AG04450 (cell line): ENCODE measurements around the gene PINLYP. TPM values are rescaled to one million over a fixed set of nuclear protein-coding genes. Genes with fewer than 3 reads are reported as not detected.
A peak's percentile ranks its signal among the peaks of the same experiment; 100 is the strongest.

Experiments used
- CTCF ChIA-PET: fragments of 300-600, 350-600 bp; formaldehyde crosslinking; extraction: SDS; loops from one replicate; lab custom pipeline; 2022; ENCODE audit warnings: antibody characterized with exemption, inconsistent platforms; lab: Charles Lee
- POLR2A ChIA-PET: fragments of 350-600 bp; formaldehyde crosslinking; extraction: SDS; loops from one replicate; lab custom pipeline; 2021; ENCODE audit warnings: antibody characterized with exemption, inconsistent platforms; lab: Yijun Ruan, JAX
- DNase-seq: peaks from one replicate; pipeline ENCODE4 v3.0.0-alpha.2; 2011; ENCODE audit warnings: low read depth, low spot score
- H3K27ac ChIP-seq: one replicate; pipeline ENCODE4 v1.5.1; 2012; ENCODE audit warnings: low read depth, low read length, control low read depth
- H3K27me3 ChIP-seq: one replicate; pipeline ENCODE4 v1.6.0; 2012; ENCODE audit warnings: low read length; ENCODE audit not compliant: control insufficient read depth, insufficient read depth
- H3K4me3 ChIP-seq: 2 replicates; pipeline ENCODE4 v1.5.1; 2011; ENCODE audit warnings: mild to moderate bottlenecking, low read depth, low read length, control low read depth
- H3K9me3 ChIP-seq: 2 replicates; pipeline ENCODE4 v1.5.1; 2012; ENCODE audit warnings: low read length; ENCODE audit not compliant: control insufficient read depth, insufficient read depth
- polyA minus RNA-seq: library from RNA; depleted of rRNA, polyadenylated mRNA; stranded (reverse); fragments of >200 nt; gene quantifications from 2 replicates; pipeline ENCODE4 v1.2.3, GENCODE V29; 2011; rRNA and poly(A)+ RNA removed
- polyA plus RNA-seq: library from polyadenylated mRNA; depleted of rRNA; stranded (reverse); fragments of >200 nt; gene quantifications from 2 replicates; pipeline ENCODE4 v1.2.3, GENCODE V29; 2011; rRNA removed
- TF ChIP-seq, protein P1 (sequence below): IDR thresholded peaks from 2 replicates; pipeline ENCODE4 v1.5.1; 2011; ENCODE audit warnings: low read depth, low read length, control low read depth, inconsistent platforms

Gene PINLYP
- 1.8 and 2.7 TPM in 2 replicates for polyA plus RNA-seq
- 1.6 and 1.9 TPM in 2 replicates for polyA minus RNA-seq

DNA sequence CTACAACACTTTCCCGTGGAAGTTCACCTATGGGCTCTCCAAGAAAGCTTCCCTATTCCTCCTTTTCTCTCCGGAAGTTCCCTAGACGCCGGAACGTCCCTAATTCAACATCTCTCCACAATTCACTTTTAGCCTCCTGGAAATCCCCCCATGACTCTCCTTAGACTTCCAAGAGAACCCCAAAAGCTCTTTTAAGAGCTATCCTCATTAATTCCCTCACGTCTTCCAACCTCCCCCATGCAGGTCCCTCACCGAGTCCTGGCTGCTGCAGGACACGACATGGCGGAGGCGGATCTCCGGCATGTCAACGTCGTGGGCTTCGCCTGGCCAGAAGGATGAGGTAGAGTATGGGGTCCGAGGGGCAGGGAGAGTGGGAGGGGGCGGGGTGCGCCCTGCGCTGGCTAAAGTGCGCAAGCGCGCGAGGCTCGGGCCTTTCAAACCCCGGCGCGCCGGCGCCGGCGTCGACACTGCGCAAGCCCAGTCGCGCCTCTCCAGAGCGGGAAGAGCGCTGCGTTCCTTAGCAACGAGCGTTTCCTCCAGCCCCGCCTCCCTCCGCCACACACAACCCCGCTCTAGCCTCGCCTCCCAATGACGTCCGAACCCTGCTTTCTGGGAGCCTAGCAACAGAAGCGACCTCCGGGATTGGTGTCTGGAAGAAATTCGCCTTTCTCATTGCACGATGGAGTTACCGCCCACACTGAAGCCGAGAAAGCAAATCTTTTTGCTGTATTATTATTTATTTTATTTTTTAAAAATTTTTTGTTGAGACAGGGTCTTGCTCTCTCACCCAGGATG is at the start of gene PINLYP, which contains the start of gene XRCC1:
TSS of gene PINLYP (plus strand) at position 646 of the 795 bp plus-strand sequence. CDS start 1,391 bp downstream, outside the sequence.
TSS of gene XRCC1 (minus strand) at position 372 of the 795 bp plus-strand sequence. CDS start at position 303, 69 bp downstream.
- Histone ChIP-seq H3K4me3 (peak within 1 kb of the TSS; percentile 95), H3K9me3 (peaks cover 3% of the 10 kb centered on the region; the same call in 1 of the 2 replicates), H3K27me3 (peaks cover 2% of the 10 kb centered on the region), H3K27ac (peak within 1 kb of the TSS; percentile 61)
- peak; percentile 94 for DNase-seq
- ChIA-PET POLR2A (interaction anchor here (1.1 kb wide), 2 partner anchors 21 to 42 kb away, joined by 3 to 8 read pairs; partner anchors contain the start of genes IRGQ, ZNF575 and ZNF576), CTCF (interaction anchor here (1.3 to 3.0 kb wide), 3 partner anchors 19 to 21 kb away, joined by 3 to 20 read pairs (median 6); partner anchors contain the start of gene ZNF576)
- TF ChIP-seq, protein P1, sequence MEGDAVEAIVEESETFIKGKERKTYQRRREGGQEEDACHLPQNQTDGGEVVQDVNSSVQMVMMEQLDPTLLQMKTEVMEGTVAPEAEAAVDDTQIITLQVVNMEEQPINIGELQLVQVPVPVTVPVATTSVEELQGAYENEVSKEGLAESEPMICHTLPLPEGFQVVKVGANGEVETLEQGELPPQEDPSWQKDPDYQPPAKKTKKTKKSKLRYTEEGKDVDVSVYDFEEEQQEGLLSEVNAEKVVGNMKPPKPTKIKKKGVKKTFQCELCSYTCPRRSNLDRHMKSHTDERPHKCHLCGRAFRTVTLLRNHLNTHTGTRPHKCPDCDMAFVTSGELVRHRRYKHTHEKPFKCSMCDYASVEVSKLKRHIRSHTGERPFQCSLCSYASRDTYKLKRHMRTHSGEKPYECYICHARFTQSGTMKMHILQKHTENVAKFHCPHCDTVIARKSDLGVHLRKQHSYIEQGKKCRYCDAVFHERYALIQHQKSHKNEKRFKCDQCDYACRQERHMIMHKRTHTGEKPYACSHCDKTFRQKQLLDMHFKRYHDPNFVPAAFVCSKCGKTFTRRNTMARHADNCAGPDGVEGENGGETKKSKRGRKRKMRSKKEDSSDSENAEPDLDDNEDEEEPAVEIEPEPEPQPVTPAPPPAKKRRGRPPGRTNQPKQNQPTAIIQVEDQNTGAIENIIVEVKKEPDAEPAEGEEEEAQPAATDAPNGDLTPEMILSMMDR = peak; percentile 6; the same call in 1 of the 2 replicates

DNA sequence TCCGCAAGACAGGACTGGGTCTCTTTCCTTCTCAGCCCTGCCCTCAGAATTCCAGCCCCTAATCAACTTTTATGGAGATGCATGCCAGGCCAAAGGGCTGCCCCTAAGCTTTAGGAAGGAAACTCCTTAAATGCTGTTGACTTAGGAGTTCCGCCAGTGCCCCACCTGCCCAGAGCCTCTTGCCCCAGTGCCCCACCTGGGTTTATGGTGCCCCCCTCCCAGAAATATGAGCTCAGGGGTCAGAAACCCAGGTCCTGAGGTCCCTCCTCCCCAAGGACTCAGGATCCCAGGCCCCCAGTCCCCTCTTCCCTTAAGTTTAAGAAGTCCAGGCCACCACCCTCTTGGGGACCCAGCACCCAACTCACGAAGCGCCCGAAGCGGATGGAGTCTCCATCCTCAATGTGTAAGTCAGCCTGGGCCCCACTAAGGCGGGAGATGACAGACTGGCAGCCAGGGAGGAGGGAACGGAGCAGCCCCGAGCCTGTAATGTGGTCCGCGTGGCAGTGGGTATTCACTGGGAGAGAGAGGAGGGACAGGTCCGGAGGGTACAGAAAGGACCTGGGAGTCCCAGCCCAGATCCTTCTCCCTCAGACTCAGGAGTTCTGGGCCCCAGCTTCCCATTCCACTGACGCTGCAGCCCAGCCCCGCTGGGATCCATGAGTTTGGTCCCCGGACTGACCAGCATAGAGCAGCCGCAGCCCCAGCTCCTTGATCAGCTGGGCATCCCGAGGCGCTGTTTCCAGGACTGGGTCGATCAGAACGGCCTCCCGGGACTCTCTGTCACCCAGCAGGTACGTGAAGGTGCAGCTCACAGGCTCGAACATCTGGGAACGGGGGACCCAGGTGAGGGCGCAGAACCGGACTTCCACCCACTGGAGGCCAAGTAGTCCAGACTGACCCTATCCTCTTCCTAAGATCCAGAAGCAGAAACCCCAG is 49.5 kb upstream of the PINLYP start:
- Histone ChIP-seq H3K27me3 (no peaks in the 10 kb centered on the region), H3K4me3 (peak overlapping the region; percentile 86), H3K9me3 (no peaks in the 10 kb centered on the region), H3K27ac (peak overlapping the region; percentile 57)
- ChIA-PET CTCF (interaction anchor here (11.1 kb wide), 1 partner anchor 81 kb away, joined by 385 read pairs; no protein-coding TSS in a partner anchor), POLR2A (interaction anchor here (0.6 to 1.0 kb wide), 3 partner anchors 8 to 70 kb away, joined by 3 to 4 read pairs (median 3); partner anchors contain the start of genes IRGQ, PHLDB3 and ZNF576)
- DNase-seq = no peak
- TF ChIP-seq, protein P1 = no peak

DNA sequence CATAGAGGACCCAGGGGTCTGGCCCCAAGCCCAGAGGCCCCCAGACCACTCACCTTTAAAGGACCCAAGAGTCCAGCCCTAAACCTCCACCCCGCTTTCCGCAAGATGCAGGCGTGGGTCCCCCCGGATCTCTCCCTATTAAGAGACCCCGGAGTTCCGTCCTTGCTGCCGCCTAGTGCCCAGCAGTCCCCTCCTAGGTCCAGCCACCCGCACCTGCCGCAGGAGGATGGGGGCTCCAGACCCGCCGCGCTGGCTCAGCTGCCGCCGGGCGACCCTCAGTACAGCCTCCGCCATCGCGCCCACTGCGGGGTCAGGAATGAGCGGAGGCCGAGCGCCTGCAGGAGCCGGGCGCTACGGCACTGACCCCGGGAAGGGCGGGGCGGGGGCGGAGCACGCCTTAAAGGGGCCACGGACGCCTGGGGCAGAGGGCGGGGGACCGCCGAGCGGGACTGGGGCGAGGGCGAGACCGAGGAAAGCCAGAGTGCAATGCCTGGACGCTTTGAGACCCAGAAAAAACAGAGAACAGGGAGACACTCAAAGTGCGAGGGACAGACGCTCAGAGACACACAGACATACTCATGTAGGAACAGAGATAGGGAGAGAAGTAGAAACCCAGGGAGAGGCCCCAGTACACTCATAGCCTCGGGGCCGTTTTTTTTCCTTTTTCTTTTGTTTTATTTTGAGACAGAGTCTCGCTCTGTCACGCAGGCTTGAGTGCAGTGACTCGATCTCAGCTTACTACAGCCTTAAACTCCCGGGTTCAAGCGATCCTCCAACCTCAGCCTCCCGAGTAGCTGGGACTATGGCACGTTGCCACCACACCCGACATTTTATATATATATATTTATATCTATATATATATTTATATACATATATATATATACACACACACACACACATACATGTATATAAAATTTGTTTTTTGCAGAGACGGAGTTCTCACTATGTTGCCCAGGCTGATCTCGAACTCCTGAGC is 48.4 kb upstream of the PINLYP start, which contains the start of gene ETHE1:
TSS of gene ETHE1 (minus strand) at position 318 of the 976 bp plus-strand sequence. CDS start at position 294, 24 bp downstream.
- no peaks in the 10 kb centered on the region for H3K9me3 ChIP-seq
- H3K27ac ChIP-seq = peak within 1 kb of the TSS; percentile 57
- TF ChIP-seq, protein P1 = no peak
- no peaks in the 10 kb centered on the region for H3K27me3 ChIP-seq
- peak within 1 kb of the TSS; percentile 86 for H3K4me3 ChIP-seq
- DNase-seq = no peak
- POLR2A ChIA-PET = interaction anchor here (0.6 to 1.3 kb wide), 4 partner anchors 17 to 399 kb away, joined by 4 to 8 read pairs (median 6); partner anchors contain the start of genes IRGQ, PHLDB3 and ZNF576
- CTCF ChIA-PET = interaction anchor here (1.4 to 2.8 kb wide), 4 partner anchors 8 to 95 kb away, joined by 4 to 26 read pairs (median 12); no protein-coding TSS in a partner anchor
